K562 (cell line): ENCODE measurements around the gene BOC. TPM values are rescaled to one million over a fixed set of nuclear protein-coding genes. Genes with fewer than 3 reads are reported as not detected.

Experiments used
- ATAC-seq: fragments of 200-7000 bp; cut with Tn5 transposase; 3 replicates; pipeline ENCODE4 v1.9.1; 2020; ENCODE audit warnings: moderate library complexity
- BruUV-seq: library from RNA; stranded (reverse); fragments of 400-500 nt; replicated peaks from 2 replicates; lab custom pipeline; 2021; lab: Mats Ljungman, UMichigan
- CTCF ChIA-PET: fragments of 300-600 bp; formaldehyde crosslinking; extraction: SDS; loops from one replicate; lab custom pipeline; 2021; ENCODE audit warnings: low intra/inter-chr PET ratio; lab: Yijun Ruan, JAX
- POLR2A ChIA-PET: fragments of 300-600, 350-650 bp; sonication (Branson Sonifier 250); formaldehyde crosslinking; extraction: SDS; loops from one replicate; lab custom pipeline; 2021; ENCODE audit warnings: antibody characterized with exemption, inconsistent platforms; lab: Yijun Ruan, JAX
- DNase-seq, 4 experiments: peaks; one replicate each; pipeline versions ENCODE4 v3.0.0 to v3.0.0-alpha.2; 2011 to 2018; ENCODE audit warnings: low spot score in 3 of 4, mixed read lengths in 3 of 4; ENCODE audit errors: extremely low read depth in 1 of 4
- FAIRE-seq: peaks from 2 replicates; lab custom pipeline; 2011; peaks lifted over from hg19 to GRCh38; lab: Jason Lieb, UNC
- H2AFZ ChIP-seq: 2 replicates; pipeline ENCODE4 v1.6.0; 2011; ENCODE audit warnings: low read depth, low read length, control low read depth, inconsistent platforms
- H3K27ac ChIP-seq: fragments of 200-600 bp; 3 replicates; pipeline ENCODE4 v1.8.0; 2011; ENCODE audit warnings: low read depth, mild to moderate bottlenecking, control low read depth, inconsistent platforms, low read length, moderate library complexity, mixed read lengths; ENCODE audit errors: extremely low read depth
- H3K27me3 ChIP-seq, 2 experiments: fragments of 300-600 bp in 1 of 2; 2 replicates in 1 of 2; 3 replicates in 1 of 2; pipeline versions ENCODE4 v1.6.0 to v1.8.0; 2011; ENCODE audit warnings: inconsistent platforms in 2 of 2, low read length in 2 of 2, mild to moderate bottlenecking in 1 of 2, mixed read lengths in 1 of 2, moderate library complexity in 1 of 2; ENCODE audit not compliant: control insufficient read depth in 2 of 2, insufficient read depth in 2 of 2
- H3K36me3 ChIP-seq: fragments of 300-600 bp; 3 replicates; pipeline ENCODE4 v1.8.0; 2011; ENCODE audit warnings: mild to moderate bottlenecking, low read length, inconsistent platforms; ENCODE audit not compliant: control insufficient read depth, insufficient read depth
- H3K4me1 ChIP-seq, 2 experiments: fragments of 200-600 bp in 1 of 2; replicated peaks in 1 of 2; 2 replicates in 1 of 2; 3 replicates in 1 of 2; pipeline versions ENCODE4 v1.5.1 to v1.8.0; 2011; ENCODE audit warnings: inconsistent platforms in 2 of 2, low read length in 2 of 2, mild to moderate bottlenecking in 1 of 2, mixed read lengths in 1 of 2, moderate library complexity in 1 of 2; ENCODE audit not compliant: control insufficient read depth in 2 of 2, insufficient read depth in 2 of 2
- H3K4me2 ChIP-seq: 2 replicates; pipeline ENCODE4 v1.6.1; 2011; ENCODE audit warnings: low read length, control low read depth, inconsistent platforms, mixed read lengths; ENCODE audit not compliant: insufficient read depth
- H3K4me3 ChIP-seq: fragments of 200-600 bp; sonication (generic), shearing (Covaris generic); 2 replicates; pipeline ENCODE4 v1.5.1; 2016; ENCODE audit warnings: control low read depth, inconsistent platforms
- H3K79me2 ChIP-seq: fragments of 200-600 bp; 3 replicates; pipeline ENCODE4 v1.8.0; 2011; ENCODE audit warnings: low read length, inconsistent platforms; ENCODE audit not compliant: control insufficient read depth, insufficient read depth
- H3K9ac ChIP-seq, 2 experiments: 2 replicates each; pipeline versions ENCODE4 v1.6.0 to v1.6.1; 2011; ENCODE audit warnings: low read depth in 2 of 2, low read length in 2 of 2, control low read depth in 1 of 2, inconsistent platforms in 1 of 2, mild to moderate bottlenecking in 1 of 2, mixed read lengths in 1 of 2; ENCODE audit not compliant: insufficient read depth in 1 of 2
- H3K9me1 ChIP-seq: one replicate; pipeline ENCODE4 v1.6.0; 2011; ENCODE audit warnings: inconsistent platforms, mild to moderate bottlenecking, low read length, moderate library complexity; ENCODE audit not compliant: control insufficient read depth, insufficient read depth
- H3K9me3 ChIP-seq: replicated peaks from 2 replicates; pipeline ENCODE4 v1.5.1; 2011; ENCODE audit warnings: low read depth, low read length, inconsistent platforms; ENCODE audit not compliant: control insufficient read depth, insufficient read depth
- H4K20me1 ChIP-seq: replicated peaks from 2 replicates; pipeline ENCODE4 v1.6.1; 2011; ENCODE audit warnings: low read length, inconsistent platforms, mixed read lengths; ENCODE audit not compliant: control insufficient read depth, insufficient read depth
- BDP1 ChIP-seq: IDR thresholded peaks from 3 replicates; pipeline ENCODE4 v1.6.1; 2011; ENCODE audit not compliant: insufficient read length, insufficient read depth
- CREM ChIP-seq: IDR thresholded peaks from 2 replicates; pipeline ENCODE4 v1.6.1; 2014; ENCODE audit warnings: antibody characterized with exemption, low read depth
- EGR1 ChIP-seq: fragments of 450-650 bp; conservative IDR thresholded peaks from 2 replicates; pipeline ENCODE4 v1.6.1; 2017; ENCODE audit warnings: mild to moderate bottlenecking
- KLF13 ChIP-seq: fragments of 450-650 bp; IDR thresholded peaks from 2 replicates; pipeline ENCODE4 v1.6.1; 2016; ENCODE audit warnings: missing genetic modification characterization, low read depth, mild to moderate bottlenecking, missing compliant biosample characterization, moderate library complexity, borderline replicate concordance
- MCM5 ChIP-seq: fragments of 450-650 bp; IDR thresholded peaks from 2 replicates; pipeline ENCODE4 v1.6.1; 2016; ENCODE audit warnings: low read depth
- NEUROD1 ChIP-seq: fragments of 150-350 bp; IDR thresholded peaks from 2 replicates; pipeline ENCODE4 v1.6.1; 2014; ENCODE audit warnings: borderline replicate concordance, low read length, low read depth; ENCODE audit not compliant: partially characterized antibody
- NR3C1 ChIP-seq: sonication (generic); formaldehyde crosslinking; IDR thresholded peaks from 2 replicates; pipeline ENCODE4 v1.8.1; 2022; ENCODE audit warnings: missing genetic modification reagents
- PHB ChIP-seq: fragments of 250-450 bp; sonication (Bioruptor Pico); IDR thresholded peaks from 2 replicates; pipeline ENCODE4 v1.5.0; 2021
- PHF8 ChIP-seq: fragments of 200-600 bp; sonication (generic); IDR thresholded peaks from 2 replicates; pipeline ENCODE4 v1.6.1; 2012; ENCODE audit warnings: mixed run types, mild to moderate bottlenecking, inconsistent platforms, low read length, moderate library complexity, borderline replicate concordance
- POLR2B ChIP-seq: fragments of 450-650 bp; IDR thresholded peaks from 2 replicates; pipeline ENCODE4 v1.6.1; 2018; ENCODE audit warnings: low read depth; ENCODE audit not compliant: partially characterized antibody
- PPARD ChIP-seq: fragments of 250-450 bp; sonication (Bioruptor Pico); IDR thresholded peaks from 2 replicates; pipeline ENCODE4 v1.8.0; 2022; ENCODE audit warnings: inconsistent platforms, mild to moderate bottlenecking, moderate library complexity
- PTRF ChIP-seq: fragments of 450-650 bp; IDR thresholded peaks from 2 replicates; pipeline ENCODE4 v1.6.1; 2016; ENCODE audit warnings: mild to moderate bottlenecking, missing genetic modification characterization, missing compliant biosample characterization
- SNRNP70 ChIP-seq: fragments of 200-400 bp; formaldehyde crosslinking; optimal IDR thresholded peaks from 2 replicates; pipeline ENCODE3; 2017; ENCODE audit warnings: low read depth, low read length
- TEAD2 ChIP-seq: fragments of 450-650 bp; IDR thresholded peaks from 2 replicates; pipeline ENCODE4 v1.6.1; 2016; ENCODE audit warnings: missing genetic modification characterization, control low read depth, missing compliant biosample characterization
- ZNF316 ChIP-seq: fragments of 450-650 bp; IDR thresholded peaks from 2 replicates; pipeline ENCODE4 v1.6.1; 2016
- ZNF444 ChIP-seq: fragments of 250-450 bp; sonication (Bioruptor Pico); IDR thresholded peaks from 2 replicates; pipeline ENCODE4 v1.4.0; 2020; ENCODE audit warnings: mild to moderate bottlenecking, moderate library complexity
- ZNF584 ChIP-seq: fragments of 200-800 bp; sonication (Bioruptor generic); IDR thresholded peaks from 2 replicates; pipeline ENCODE4 v1.6.1; 2016; ENCODE audit warnings: low read depth, mild to moderate bottlenecking, missing genetic modification characterization, missing compliant biosample characterization
- WGBS: fragments of 100-300 bp; shearing (Covaris generic); methylation state at CpG from one replicate; pipeline ENCODE4 v1.1.6; 2016; ENCODE audit warnings: low coverage, mixed read lengths; ENCODE audit not compliant: insufficient coverage; ENCODE audit errors: missing lambda C conversion rate; 5-methylcytosine and 5-hydroxymethylcytosine counted together
- in situ Hi-C: fragments of 300-500 bp; cut with MboI; formaldehyde crosslinking; loops from 4 replicates; pipeline ENCODE4 v1.15.0; 2018; ENCODE audit warnings: inconsistent platforms, mixed read lengths
- intact Hi-C: fragments of 100-400 bp; cut with micrococcal nuclease; formaldehyde crosslinking; loops from 2 replicates; pipeline ENCODE4 v1.14.2; 2022
- polyA plus RNA-seq, 8 experiments: library from polyadenylated mRNA; depleted of rRNA in 4 of 8; stranded (reverse) in 5 of 8; unstranded in 3 of 8; fragments of >200 nt; fragmentation: Nextera tagmentation in 2 of 8; fragmentation: Illumina TruSeq in 1 of 8; extraction: Ambion mirVana in 2 of 8; extraction: Trizol in 1 of 8; gene quantifications; 2 replicates each; pipeline versions ENCODE4 v1.2.1 to v1.2.3, GENCODE V29; 2011 to 2014; ENCODE audit warnings: inconsistent platforms in 1 of 8, missing spikeins in 1 of 8
- total RNA-seq, 7 experiments: library from RNA; depleted of rRNA in 6 of 7; stranded (reverse); fragments of >200 nt in 6 of 7; fragmentation: Illumina TruSeq in 2 of 7; extraction: Trizol in 2 of 7; gene quantifications; 2 replicates each; pipeline versions ENCODE4 v1.2.1 to v1.2.3, GENCODE V29; 2011 to 2021; ENCODE audit warnings: low replicate concordance in 1 of 7
- TF ChIP-seq, protein P1 (sequence below): fragments of 250-450 bp; sonication (Bioruptor Pico); IDR thresholded peaks from 2 replicates; pipeline ENCODE4 v1.6.1; 2021; ENCODE audit warnings: mild to moderate bottlenecking
- TF ChIP-seq, protein P2 (sequence below): sonication (generic); formaldehyde crosslinking; IDR thresholded peaks from 2 replicates; pipeline ENCODE4 v1.8.1; 2023; ENCODE audit warnings: mild to moderate bottlenecking, missing genetic modification reagents
- TF ChIP-seq, protein P3 (sequence below): fragments of 450-650 bp; IDR thresholded peaks from 2 replicates; pipeline ENCODE4 v1.6.1; 2018; ENCODE audit warnings: mild to moderate bottlenecking, low read depth; ENCODE audit not compliant: partially characterized antibody

Gene BOC
- total and polyA plus RNA-seq, 9 of the 15 experiments (the other 6 are each of a cell fraction or from before 2014, with no cell fraction given) = not detected

DNA sequence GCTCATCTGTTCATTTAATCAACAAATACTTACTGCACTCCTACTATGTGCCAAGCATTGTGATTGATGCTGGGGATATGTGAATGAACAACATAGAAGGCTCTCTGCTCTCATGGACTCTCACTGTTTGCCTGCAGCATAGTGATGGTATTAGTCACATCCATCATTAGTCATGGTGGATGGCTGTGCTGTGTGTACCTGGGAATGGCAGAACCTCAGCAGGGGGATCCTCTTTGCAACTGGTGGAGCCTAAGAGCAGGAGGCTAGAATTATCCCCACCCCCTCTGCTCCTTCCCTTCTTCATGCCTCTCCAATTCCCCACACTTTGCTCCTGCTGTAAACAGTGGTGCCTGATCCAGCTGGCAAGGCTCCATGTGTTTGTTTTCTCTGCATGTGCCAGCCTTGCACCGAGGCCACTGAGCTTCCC, 20.5 kb downstream of the BOC start (continued):
- TF ChIP-seq, protein P1, sequence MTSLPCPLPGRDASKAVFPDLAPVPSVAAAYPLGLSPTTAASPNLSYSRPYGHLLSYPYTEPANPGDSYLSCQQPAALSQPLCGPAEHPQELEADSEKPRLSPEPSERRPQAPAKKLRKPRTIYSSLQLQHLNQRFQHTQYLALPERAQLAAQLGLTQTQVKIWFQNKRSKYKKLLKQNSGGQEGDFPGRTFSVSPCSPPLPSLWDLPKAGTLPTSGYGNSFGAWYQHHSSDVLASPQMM = no peak

DNA sequence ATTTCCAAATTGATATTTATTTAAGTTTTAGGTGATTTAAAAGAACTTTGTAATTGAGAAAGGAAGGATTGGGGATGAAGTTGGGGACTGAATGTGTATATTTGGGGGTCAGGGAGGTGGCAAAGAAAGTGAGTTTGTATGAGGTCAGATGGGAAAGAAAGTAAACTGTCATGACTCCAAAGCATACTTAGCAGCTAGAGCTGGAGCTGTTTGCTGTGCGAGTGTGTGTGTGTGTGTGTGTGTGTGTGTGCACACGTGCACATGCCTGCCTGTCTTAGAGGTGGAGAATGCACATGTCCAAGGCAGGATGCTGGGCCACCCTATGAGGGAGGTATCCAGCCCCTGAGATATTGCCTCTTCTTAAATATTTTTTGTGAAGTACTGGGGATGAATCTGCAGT, 21.0 kb downstream of the BOC start:
- no TSS peak for BruUV-seq
- no peaks in the 10 kb centered on the region for H3K36me3 ChIP-seq
- in situ Hi-C loops = no loop called here

More for the DNA sequence above, 21.0 kb downstream of the BOC start:
- Histone ChIP-seq H3K27ac (no peak overlapping the region), H3K9me3 (no peaks in the 10 kb centered on the region), H3K4me3 (no peak overlapping the region), H4K20me1 (no peaks in the 10 kb centered on the region), H3K79me2 (no peaks in the 10 kb centered on the region), H3K4me1 (no peaks in the 10 kb centered on the region), H3K9ac (no peak overlapping the region), H3K27me3 (peaks cover 0 to 12% of the 10 kb centered on the region in 2 experiments; a peak in 2 of 5 replicates), H3K9me1 (no peaks in the 10 kb centered on the region), H2AFZ (no peak overlapping the region), H3K4me2 (no peak overlapping the region)
- ATAC-seq (no peak), DNase-seq (no peak), FAIRE-seq (no peak)
- WGBS = 0% methylated on average over 2 of the region's 2 CpGs
- intact Hi-C loops = no loop called here
- POLR2A ChIA-PET = no interaction called here
- CTCF ChIA-PET = no interaction called here
- TF ChIP-seq ZNF584 (no peak), PHB (CRISPR knock-in tag) (no peak), POLR2B (no peak), ZNF444 (no peak), TEAD2 (tag) (no peak), PHF8 (no peak), CREM (no peak), BDP1 (no peak), EGR1 (no peak), NR3C1 (CRISPR knock-in tag) (no peak), PTRF (tag) (no peak), KLF13 (tag) (no peak), PPARD (CRISPR knock-in tag) (no peak), NEUROD1 (no peak), MCM5 (no peak), SNRNP70 (no peak), ZNF316 (no peak)
- TF ChIP-seq, protein P2, sequence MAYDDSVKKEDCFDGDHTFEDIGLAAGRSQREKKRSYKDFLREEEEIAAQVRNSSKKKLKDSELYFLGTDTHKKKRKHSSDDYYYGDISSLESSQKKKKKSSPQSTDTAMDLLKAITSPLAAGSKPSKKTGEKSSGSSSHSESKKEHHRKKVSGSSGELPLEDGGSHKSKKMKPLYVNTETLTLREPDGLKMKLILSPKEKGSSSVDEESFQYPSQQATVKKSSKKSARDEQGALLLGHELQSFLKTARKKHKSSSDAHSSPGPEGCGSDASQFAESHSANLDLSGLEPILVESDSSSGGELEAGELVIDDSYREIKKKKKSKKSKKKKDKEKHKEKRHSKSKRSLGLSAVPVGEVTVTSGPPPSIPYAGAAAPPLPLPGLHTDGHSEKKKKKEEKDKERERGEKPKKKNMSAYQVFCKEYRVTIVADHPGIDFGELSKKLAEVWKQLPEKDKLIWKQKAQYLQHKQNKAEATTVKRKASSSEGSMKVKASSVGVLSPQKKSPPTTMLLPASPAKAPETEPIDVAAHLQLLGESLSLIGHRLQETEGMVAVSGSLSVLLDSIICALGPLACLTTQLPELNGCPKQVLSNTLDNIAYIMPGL (CRISPR knock-in tag) = no peak
- TF ChIP-seq, protein P3, sequence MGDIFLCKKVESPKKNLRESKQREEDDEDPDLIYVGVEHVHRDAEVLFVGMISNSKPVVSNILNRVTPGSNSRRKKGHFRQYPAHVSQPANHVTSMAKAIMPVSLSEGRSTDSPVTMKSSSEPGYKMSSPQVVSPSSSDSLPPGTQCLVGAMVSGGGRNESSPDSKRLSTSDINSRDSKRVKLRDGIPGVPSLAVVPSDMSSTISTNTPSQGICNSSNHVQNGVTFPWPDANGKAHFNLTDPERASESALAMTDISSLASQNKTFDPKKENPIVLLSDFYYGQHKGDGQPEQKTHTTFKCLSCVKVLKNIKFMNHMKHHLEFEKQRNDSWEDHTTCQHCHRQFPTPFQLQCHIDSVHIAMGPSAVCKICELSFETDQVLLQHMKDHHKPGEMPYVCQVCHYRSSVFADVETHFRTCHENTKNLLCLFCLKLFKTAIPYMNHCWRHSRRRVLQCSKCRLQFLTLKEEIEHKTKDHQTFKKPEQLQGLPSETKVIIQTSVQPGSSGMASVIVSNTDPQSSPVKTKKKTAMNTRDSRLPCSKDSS = no peak
